HCT116 (cell line): Measurements from ENCODE around the gene WWOX. TPM values are rescaled to one million over a fixed set of nuclear protein-coding genes. Genes with fewer than 3 reads are reported as not detected.

Source experiments
- ATAC-seq: fragments of 200-7000 bp; cut with Tn5 transposase; 2 replicates; pipeline ENCODE4 v1.9.1; 2020; ENCODE audit warnings: mild to moderate bottlenecking, moderate library complexity
- BruUV-seq: library from RNA; stranded (reverse); fragments of 400-500 nt; replicated peaks from 2 replicates; lab custom pipeline; 2021; lab: Mats Ljungman, UMichigan
- CTCF ChIA-PET: fragments of 300-600 bp; sonication (Branson Sonifier 250); formaldehyde crosslinking; loops from one replicate; lab custom pipeline; 2021; ENCODE audit warnings: antibody characterized with exemption; lab: Charles Lee
- POLR2A ChIA-PET: fragments of 300-600, 350-600 bp; sonication (Branson Sonifier 250); formaldehyde crosslinking; loops from one replicate; lab custom pipeline; 2021; ENCODE audit warnings: antibody characterized with exemption; lab: Charles Lee
- RAD21 ChIA-PET, 2 experiments: fragments of 300-600 bp; sonication (Branson Sonifier 250); formaldehyde crosslinking; loops; one replicate each; lab custom pipeline; 2023; ENCODE audit warnings: low total read pairs in 2 of 2; ENCODE audit not compliant: uncharacterized antibody in 2 of 2, unreplicated experiment in 2 of 2, low non-redundant PET in 1 of 2; lab: Charles Lee
- DNase-seq: peaks from one replicate; pipeline ENCODE4 v3.0.0-alpha.2; 2010; ENCODE audit warnings: low read depth, low spot score
- H2AFZ ChIP-seq: fragments of 200-600 bp; shearing (Covaris generic), sonication (generic); 2 replicates; pipeline ENCODE4 v1.6.1; 2017; ENCODE audit warnings: low read depth, mixed run types, mixed read lengths, antibody characterized with exemption, low read length; ENCODE audit not compliant: poor library complexity, severe bottlenecking
- H3K27ac ChIP-seq: 2 replicates; pipeline ENCODE4 v1.5.1; 2012; ENCODE audit warnings: low read depth, low read length
- H3K27me3 ChIP-seq: fragments of 200-600 bp; sonication (generic); 2 replicates; pipeline ENCODE4 v1.6.1; 2016; ENCODE audit warnings: mixed run types, low read length, mixed read lengths; ENCODE audit not compliant: insufficient read depth
- H3K36me3 ChIP-seq, 2 experiments: fragments of 200-500 bp in 1 of 2; fragments of 200-600 bp in 1 of 2; sonication (Bioruptor generic) in 1 of 2; sonication (generic) in 1 of 2; 2 replicates each; pipeline versions ENCODE4 v1.5.1 to v1.6.1; 2014 to 2016; ENCODE audit warnings: low read length in 2 of 2, inconsistent platforms in 1 of 2, mixed read lengths in 1 of 2, mixed run types in 1 of 2; ENCODE audit not compliant: insufficient read depth in 2 of 2, control insufficient read depth in 1 of 2
- H3K4me1 ChIP-seq, 2 experiments: fragments of 200-600 bp in 1 of 2; sonication (generic) in 1 of 2; 2 replicates each; pipeline versions ENCODE4 v1.5.1 to v1.6.1; 2012 to 2017; ENCODE audit warnings: low read length in 2 of 2, inconsistent platforms in 1 of 2, mild to moderate bottlenecking in 1 of 2, mixed read lengths in 1 of 2, mixed run types in 1 of 2, moderate library complexity in 1 of 2; ENCODE audit not compliant: insufficient read depth in 2 of 2, control insufficient read depth in 1 of 2
- H3K4me2 ChIP-seq: fragments of 200-600 bp; sonication (generic); 2 replicates; pipeline ENCODE4 v1.6.1; 2017; ENCODE audit warnings: mixed run types, low read length, mixed read lengths
- H3K4me3 ChIP-seq, 2 experiments: fragments of 200-600 bp in 1 of 2; sonication (generic) in 1 of 2; replicated peaks in 1 of 2; 2 replicates each; pipeline ENCODE4 v1.5.1; 2011 to 2016; ENCODE audit warnings: low read length in 2 of 2, control low read depth in 1 of 2, low read depth in 1 of 2, mild to moderate bottlenecking in 1 of 2, mixed read lengths in 1 of 2, mixed run types in 1 of 2
- H3K79me2 ChIP-seq: fragments of 200-600 bp; sonication (generic); 2 replicates; pipeline ENCODE4 v1.6.1; 2017; ENCODE audit warnings: mild to moderate bottlenecking, mixed run types, low read length, moderate library complexity, mixed read lengths; ENCODE audit not compliant: insufficient read depth
- H3K9ac ChIP-seq: fragments of 200-600 bp; sonication (generic); 2 replicates; pipeline ENCODE4 v1.6.1; 2016; ENCODE audit warnings: low read length, mixed read lengths
- H3K9me2 ChIP-seq: fragments of 200-600 bp; sonication (generic), shearing (Covaris generic); 2 replicates; pipeline ENCODE4 v1.6.1; 2017; ENCODE audit warnings: mixed run types, mild to moderate bottlenecking, moderate library complexity; ENCODE audit not compliant: insufficient read depth
- H3K9me3 ChIP-seq, 2 experiments: fragments of 200-500 bp in 1 of 2; fragments of 200-600 bp in 1 of 2; sonication (Bioruptor generic) in 1 of 2; sonication (generic) in 1 of 2; 2 replicates each; pipeline ENCODE4 v1.6.1; 2014 to 2017; ENCODE audit warnings: low read length in 2 of 2, mixed read lengths in 2 of 2, inconsistent platforms in 1 of 2, low read depth in 1 of 2, mild to moderate bottlenecking in 1 of 2, mixed run types in 1 of 2, moderate library complexity in 1 of 2; ENCODE audit not compliant: control insufficient read depth in 1 of 2, insufficient read depth in 1 of 2
- H4K20me1 ChIP-seq: fragments of 200-600 bp; sonication (generic), shearing (Covaris generic); 2 replicates; pipeline ENCODE4 v1.6.1; 2017; ENCODE audit warnings: mixed run types, mild to moderate bottlenecking, moderate library complexity; ENCODE audit not compliant: insufficient read depth
- CBX3 ChIP-seq: IDR thresholded peaks from 2 replicates; pipeline ENCODE4 v1.6.1; 2012; ENCODE audit warnings: low read depth
- EZH2 ChIP-seq: fragments of 200-600 bp; sonication (generic); IDR thresholded peaks from 2 replicates; pipeline ENCODE4 v1.6.1; 2017; ENCODE audit warnings: antibody characterized with exemption, mixed run types
- EZH2phosphoT487 ChIP-seq: fragments of 200-600 bp; IDR thresholded peaks from 2 replicates; pipeline ENCODE4 v1.6.1; 2018; ENCODE audit warnings: antibody characterized with exemption, borderline replicate concordance
- FOSL1 ChIP-seq: IDR thresholded peaks from 2 replicates; pipeline ENCODE4 v1.6.1; 2012; ENCODE audit warnings: low read depth
- JUND ChIP-seq: IDR thresholded peaks from 2 replicates; pipeline ENCODE4 v1.6.1; 2012
- POLR2A ChIP-seq: IDR thresholded peaks from 2 replicates; pipeline ENCODE4 v1.7.0; 2011; ENCODE audit warnings: borderline replicate concordance; ENCODE audit not compliant: insufficient read depth, insufficient read length; ENCODE audit errors: extremely low read depth
- POLR2AphosphoS5 ChIP-seq: IDR thresholded peaks from 2 replicates; pipeline ENCODE4 v1.6.1; 2011; ENCODE audit warnings: mild to moderate bottlenecking, low read depth, low read length, moderate library complexity
- RAD21 ChIP-seq: IDR thresholded peaks from 2 replicates; pipeline ENCODE4 v1.6.1; 2012; ENCODE audit warnings: low read depth, mild to moderate bottlenecking
- SIN3A ChIP-seq: IDR thresholded peaks from 2 replicates; pipeline ENCODE4 v1.6.1; 2012; ENCODE audit warnings: low read depth
- SP1 ChIP-seq: IDR thresholded peaks from 2 replicates; pipeline ENCODE4 v1.6.1; 2012; ENCODE audit warnings: low read depth
- SRF ChIP-seq: IDR thresholded peaks from 2 replicates; pipeline ENCODE4 v1.6.1; 2012; ENCODE audit warnings: low read depth
- YY1 ChIP-seq: IDR thresholded peaks from 2 replicates; pipeline ENCODE4 v1.6.1; 2011; ENCODE audit warnings: low read length, low read depth, moderate library complexity, mild to moderate bottlenecking; ENCODE audit not compliant: insufficient replicate concordance; ENCODE audit errors: extremely low read depth
- ZFX ChIP-seq: fragments of 450-650 bp; IDR thresholded peaks from 2 replicates; pipeline ENCODE4 v1.6.1; 2017
- intact Hi-C: fragments of 100-400 bp; cut with micrococcal nuclease; formaldehyde crosslinking; loops from 2 replicates; pipeline ENCODE4 v1.10.0; 2022
- total RNA-seq: library from RNA; stranded (reverse); gene quantifications from one replicate; pipeline ENCODE4 v1.2.1, GENCODE V29; 2021; ENCODE audit not compliant: unreplicated experiment
- TF ChIP-seq, protein P1 (sequence below), 3 experiments: fragments of 200-600 bp in 1 of 3; sonication (generic) in 1 of 3; IDR thresholded peaks in 2 of 3; conservative IDR thresholded peaks in 1 of 3; 2 replicates each; pipeline ENCODE4 v1.5.1; 2012 to 2017; ENCODE audit warnings: low read depth in 2 of 3, low read length in 2 of 3, antibody characterized with exemption in 1 of 3, borderline replicate concordance in 1 of 3, control low read depth in 1 of 3, mild to moderate bottlenecking in 1 of 3, mixed read lengths in 1 of 3, mixed run types in 1 of 3, moderate library complexity in 1 of 3; ENCODE audit not compliant: insufficient read depth in 1 of 3
- TF ChIP-seq, protein P2 (sequence below): IDR thresholded peaks from 2 replicates; pipeline ENCODE4 v1.6.1; 2012; ENCODE audit warnings: low read depth
- TF ChIP-seq, protein P3 (sequence below): IDR thresholded peaks from 2 replicates; pipeline ENCODE4 v1.6.1; 2012

WWOX gene
- total RNA-seq, 1 experiment from 2014 or later = 13.7 TPM

DNA sequence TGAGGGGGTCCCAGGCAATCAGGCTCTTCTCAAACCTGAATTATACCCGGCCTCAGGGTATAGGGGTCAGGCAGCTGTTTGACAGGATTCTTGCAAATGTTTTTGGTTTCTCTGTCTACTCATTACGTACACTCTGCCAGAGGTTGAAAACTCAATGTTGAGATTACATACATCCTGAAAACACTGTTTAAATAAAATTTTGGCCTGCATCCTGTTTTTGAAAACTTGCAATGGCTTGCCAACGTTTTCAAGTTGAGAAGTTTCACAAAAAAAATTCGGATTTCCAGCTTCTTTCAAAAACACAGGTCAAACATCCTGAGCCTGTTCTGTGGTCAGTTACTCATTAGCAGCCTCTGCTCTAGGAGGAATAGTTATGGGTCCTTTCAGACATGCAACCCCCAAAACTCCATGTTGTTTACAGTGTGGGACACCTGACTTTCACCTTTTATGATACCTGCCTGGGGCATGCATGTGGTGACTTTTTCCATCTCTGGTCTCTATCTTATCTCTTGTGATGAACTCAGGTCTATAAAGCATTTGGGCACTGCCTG, 577.8 kb downstream of the WWOX start:
- CTCF ChIA-PET = no interaction called here

More for the DNA sequence above, 577.8 kb downstream of the WWOX start:
- BruUV-seq = no TSS peak
- no peak for ATAC-seq
- H3K36me3 ChIP-seq = no peaks in the 10 kb centered on the region
- no peaks in the 10 kb centered on the region for H3K79me2 ChIP-seq
- DNase-seq = no peak
- intact Hi-C loops = no loop called here
- H3K9me3 ChIP-seq = no peaks in the 10 kb centered on the region
- ChIA-PET POLR2A (no interaction called here), RAD21 (no interaction called here)
- H3K9ac ChIP-seq = no peak overlapping the region
- no peaks in the 10 kb centered on the region for H3K4me1 ChIP-seq
- no peak overlapping the region for H2AFZ ChIP-seq
- H3K4me2 ChIP-seq = no peak overlapping the region
- H3K4me3 ChIP-seq = no peak overlapping the region
- no peaks in the 10 kb centered on the region for H4K20me1 ChIP-seq
- no peaks in the 10 kb centered on the region for H3K27me3 ChIP-seq
- TF ChIP-seq FOSL1 (no peak), EZH2 (no peak), ZFX (no peak), EZH2phosphoT487 (no peak), POLR2AphosphoS5 (no peak), POLR2A (no peak), SP1 (no peak), SIN3A (no peak), RAD21 (no peak), JUND (no peak), CBX3 (no peak), YY1 (no peak), SRF (no peak)
- TF ChIP-seq, protein P1, sequence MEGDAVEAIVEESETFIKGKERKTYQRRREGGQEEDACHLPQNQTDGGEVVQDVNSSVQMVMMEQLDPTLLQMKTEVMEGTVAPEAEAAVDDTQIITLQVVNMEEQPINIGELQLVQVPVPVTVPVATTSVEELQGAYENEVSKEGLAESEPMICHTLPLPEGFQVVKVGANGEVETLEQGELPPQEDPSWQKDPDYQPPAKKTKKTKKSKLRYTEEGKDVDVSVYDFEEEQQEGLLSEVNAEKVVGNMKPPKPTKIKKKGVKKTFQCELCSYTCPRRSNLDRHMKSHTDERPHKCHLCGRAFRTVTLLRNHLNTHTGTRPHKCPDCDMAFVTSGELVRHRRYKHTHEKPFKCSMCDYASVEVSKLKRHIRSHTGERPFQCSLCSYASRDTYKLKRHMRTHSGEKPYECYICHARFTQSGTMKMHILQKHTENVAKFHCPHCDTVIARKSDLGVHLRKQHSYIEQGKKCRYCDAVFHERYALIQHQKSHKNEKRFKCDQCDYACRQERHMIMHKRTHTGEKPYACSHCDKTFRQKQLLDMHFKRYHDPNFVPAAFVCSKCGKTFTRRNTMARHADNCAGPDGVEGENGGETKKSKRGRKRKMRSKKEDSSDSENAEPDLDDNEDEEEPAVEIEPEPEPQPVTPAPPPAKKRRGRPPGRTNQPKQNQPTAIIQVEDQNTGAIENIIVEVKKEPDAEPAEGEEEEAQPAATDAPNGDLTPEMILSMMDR (IDR thresholded peaks at IDR 0.05 in 2 of 3, conservative IDR thresholded peaks at IDR 0.05 in 1 of 3; ENCODE audit: borderline replicate concordance in 1 of 3, insufficient read depth in 1 of 3, low read depth in 2 of 3, low read length in 2 of 3) = no peak
- TF ChIP-seq, protein P2, sequence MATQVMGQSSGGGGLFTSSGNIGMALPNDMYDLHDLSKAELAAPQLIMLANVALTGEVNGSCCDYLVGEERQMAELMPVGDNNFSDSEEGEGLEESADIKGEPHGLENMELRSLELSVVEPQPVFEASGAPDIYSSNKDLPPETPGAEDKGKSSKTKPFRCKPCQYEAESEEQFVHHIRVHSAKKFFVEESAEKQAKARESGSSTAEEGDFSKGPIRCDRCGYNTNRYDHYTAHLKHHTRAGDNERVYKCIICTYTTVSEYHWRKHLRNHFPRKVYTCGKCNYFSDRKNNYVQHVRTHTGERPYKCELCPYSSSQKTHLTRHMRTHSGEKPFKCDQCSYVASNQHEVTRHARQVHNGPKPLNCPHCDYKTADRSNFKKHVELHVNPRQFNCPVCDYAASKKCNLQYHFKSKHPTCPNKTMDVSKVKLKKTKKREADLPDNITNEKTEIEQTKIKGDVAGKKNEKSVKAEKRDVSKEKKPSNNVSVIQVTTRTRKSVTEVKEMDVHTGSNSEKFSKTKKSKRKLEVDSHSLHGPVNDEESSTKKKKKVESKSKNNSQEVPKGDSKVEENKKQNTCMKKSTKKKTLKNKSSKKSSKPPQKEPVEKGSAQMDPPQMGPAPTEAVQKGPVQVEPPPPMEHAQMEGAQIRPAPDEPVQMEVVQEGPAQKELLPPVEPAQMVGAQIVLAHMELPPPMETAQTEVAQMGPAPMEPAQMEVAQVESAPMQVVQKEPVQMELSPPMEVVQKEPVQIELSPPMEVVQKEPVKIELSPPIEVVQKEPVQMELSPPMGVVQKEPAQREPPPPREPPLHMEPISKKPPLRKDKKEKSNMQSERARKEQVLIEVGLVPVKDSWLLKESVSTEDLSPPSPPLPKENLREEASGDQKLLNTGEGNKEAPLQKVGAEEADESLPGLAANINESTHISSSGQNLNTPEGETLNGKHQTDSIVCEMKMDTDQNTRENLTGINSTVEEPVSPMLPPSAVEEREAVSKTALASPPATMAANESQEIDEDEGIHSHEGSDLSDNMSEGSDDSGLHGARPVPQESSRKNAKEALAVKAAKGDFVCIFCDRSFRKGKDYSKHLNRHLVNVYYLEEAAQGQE = no peak
- TF ChIP-seq, protein P3, sequence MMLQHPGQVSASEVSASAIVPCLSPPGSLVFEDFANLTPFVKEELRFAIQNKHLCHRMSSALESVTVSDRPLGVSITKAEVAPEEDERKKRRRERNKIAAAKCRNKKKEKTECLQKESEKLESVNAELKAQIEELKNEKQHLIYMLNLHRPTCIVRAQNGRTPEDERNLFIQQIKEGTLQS = no peak
- H3K27ac ChIP-seq = no peak overlapping the region
- no peaks in the 10 kb centered on the region for H3K9me2 ChIP-seq
